ENCODE measurements around the gene SLC1A3.

The SLC1A3 gene

GRCh38 chr5:36651761-36652685 is 45.6 kb downstream of the SLC1A3 start:
- Histone ChIP-seq H3K4me1 (ENCODE audit: insufficient read depth, low read length, poor library complexity, severe bottlenecking) (no peaks in the 10 kb centered on the region), H3F3A (ENCODE audit: low read depth) (no peaks in the 10 kb centered on the region), H4K20me1 (ENCODE audit: insufficient read depth, low read length, poor library complexity, severe bottlenecking) (no peaks in the 10 kb centered on the region), H3K9me3 (ENCODE audit: insufficient read depth, low read depth, low read length) (no peaks in the 10 kb centered on the region), H3K79me2 (ENCODE audit: insufficient read depth, low read length) (no peaks in the 10 kb centered on the region), H2AFZ (ENCODE audit: low read length) (no peak overlapping the region), H3K36me3 (ENCODE audit: insufficient read depth, low read length) (no peaks in the 10 kb centered on the region), H3K4me3 (ENCODE audit: low read length, poor library complexity, severe bottlenecking) (no peak overlapping the region), H3K9me2 (replicated peaks; ENCODE audit: low read depth, low read length) (no peaks in the 10 kb centered on the region), H3K27me3 (ENCODE audit: insufficient read depth, low read length, poor library complexity, severe bottlenecking) (no peaks in the 10 kb centered on the region), H3K9ac (ENCODE audit: low read depth, low read length, poor library complexity, severe bottlenecking) (no peak overlapping the region), H3K4me2 (ENCODE audit: low read depth, low read length, poor library complexity, severe bottlenecking) (no peak overlapping the region)
- TF ChIP-seq, protein P1, sequence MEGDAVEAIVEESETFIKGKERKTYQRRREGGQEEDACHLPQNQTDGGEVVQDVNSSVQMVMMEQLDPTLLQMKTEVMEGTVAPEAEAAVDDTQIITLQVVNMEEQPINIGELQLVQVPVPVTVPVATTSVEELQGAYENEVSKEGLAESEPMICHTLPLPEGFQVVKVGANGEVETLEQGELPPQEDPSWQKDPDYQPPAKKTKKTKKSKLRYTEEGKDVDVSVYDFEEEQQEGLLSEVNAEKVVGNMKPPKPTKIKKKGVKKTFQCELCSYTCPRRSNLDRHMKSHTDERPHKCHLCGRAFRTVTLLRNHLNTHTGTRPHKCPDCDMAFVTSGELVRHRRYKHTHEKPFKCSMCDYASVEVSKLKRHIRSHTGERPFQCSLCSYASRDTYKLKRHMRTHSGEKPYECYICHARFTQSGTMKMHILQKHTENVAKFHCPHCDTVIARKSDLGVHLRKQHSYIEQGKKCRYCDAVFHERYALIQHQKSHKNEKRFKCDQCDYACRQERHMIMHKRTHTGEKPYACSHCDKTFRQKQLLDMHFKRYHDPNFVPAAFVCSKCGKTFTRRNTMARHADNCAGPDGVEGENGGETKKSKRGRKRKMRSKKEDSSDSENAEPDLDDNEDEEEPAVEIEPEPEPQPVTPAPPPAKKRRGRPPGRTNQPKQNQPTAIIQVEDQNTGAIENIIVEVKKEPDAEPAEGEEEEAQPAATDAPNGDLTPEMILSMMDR (conservative IDR thresholded peaks at IDR 0.05; ENCODE audit: low read length) = no peak
- no peak for TF ChIP-seq EZH2phosphoT487 (IDR thresholded peaks at IDR 0.05; ENCODE audit: borderline replicate concordance)

GRCh38 chr5:36653044-36653705 is 46.8 kb downstream of the SLC1A3 start:
- no peaks in the 10 kb centered on the region for H3K9me2 ChIP-seq (replicated peaks; ENCODE audit: low read depth, low read length)
- H3K4me2 ChIP-seq (ENCODE audit: low read depth, low read length, poor library complexity, severe bottlenecking) = no peak overlapping the region
- no peaks in the 10 kb centered on the region for H3K27me3 ChIP-seq (ENCODE audit: insufficient read depth, low read length, poor library complexity, severe bottlenecking)
- H3F3A ChIP-seq (ENCODE audit: low read depth) = no peaks in the 10 kb centered on the region
- peaks cover 9% of the 10 kb centered on the region for H3K4me1 ChIP-seq (ENCODE audit: insufficient read depth, low read length, poor library complexity, severe bottlenecking)
- no peaks in the 10 kb centered on the region for H4K20me1 ChIP-seq (ENCODE audit: insufficient read depth, low read length, poor library complexity, severe bottlenecking)
- H3K4me3 ChIP-seq (ENCODE audit: low read length, poor library complexity, severe bottlenecking) = no peak overlapping the region
- no peaks in the 10 kb centered on the region for H3K79me2 ChIP-seq (ENCODE audit: insufficient read depth, low read length)
- no peak overlapping the region for H3K9ac ChIP-seq (ENCODE audit: low read depth, low read length, poor library complexity, severe bottlenecking)
- H3K36me3 ChIP-seq (ENCODE audit: insufficient read depth, low read length) = no peaks in the 10 kb centered on the region
- no peak overlapping the region for H2AFZ ChIP-seq (ENCODE audit: low read length)
- TF ChIP-seq, protein P1 (conservative IDR thresholded peaks at IDR 0.05; ENCODE audit: low read length) = no peak
- no peak for TF ChIP-seq EZH2phosphoT487 (IDR thresholded peaks at IDR 0.05; ENCODE audit: borderline replicate concordance)
- H3K9me3 ChIP-seq (ENCODE audit: insufficient read depth, low read depth, low read length) = no peaks in the 10 kb centered on the region

DNA sequence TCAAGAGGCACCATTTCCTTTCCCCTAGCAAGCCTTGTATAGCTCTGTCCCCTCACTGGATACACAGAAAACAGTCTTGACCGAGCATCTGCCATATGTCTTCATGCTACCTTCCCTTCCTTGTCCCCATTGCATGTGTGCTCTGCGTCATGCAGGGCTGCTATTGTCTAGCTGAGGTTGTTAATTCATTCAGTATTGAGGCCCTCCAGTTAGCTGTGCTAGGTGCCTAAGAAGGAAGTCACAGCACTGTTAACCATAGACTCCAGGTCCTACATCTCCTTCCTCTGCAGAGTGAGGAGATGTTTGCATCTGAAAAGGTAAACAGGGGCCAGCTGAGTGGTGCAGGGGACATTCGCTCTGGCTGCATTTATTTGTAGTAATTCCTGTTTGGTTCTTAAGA is 48.2 kb downstream of the SLC1A3 start:
- Histone ChIP-seq H3K27me3 (ENCODE audit: insufficient read depth, low read length, poor library complexity, severe bottlenecking) (no peaks in the 10 kb centered on the region), H3K4me2 (ENCODE audit: low read depth, low read length, poor library complexity, severe bottlenecking) (no peak overlapping the region), H3K9me3 (ENCODE audit: insufficient read depth, low read depth, low read length) (no peaks in the 10 kb centered on the region), H2AFZ (ENCODE audit: low read length) (no peak overlapping the region), H3K4me1 (ENCODE audit: insufficient read depth, low read length, poor library complexity, severe bottlenecking) (peaks cover 9% of the 10 kb centered on the region), H4K20me1 (ENCODE audit: insufficient read depth, low read length, poor library complexity, severe bottlenecking) (no peaks in the 10 kb centered on the region), H3K9ac (ENCODE audit: low read depth, low read length, poor library complexity, severe bottlenecking) (no peak overlapping the region), H3K79me2 (ENCODE audit: insufficient read depth, low read length) (no peaks in the 10 kb centered on the region), H3F3A (ENCODE audit: low read depth) (no peaks in the 10 kb centered on the region), H3K4me3 (ENCODE audit: low read length, poor library complexity, severe bottlenecking) (no peak overlapping the region), H3K9me2 (replicated peaks; ENCODE audit: low read depth, low read length) (no peaks in the 10 kb centered on the region), H3K36me3 (ENCODE audit: insufficient read depth, low read length) (no peaks in the 10 kb centered on the region)
- TF ChIP-seq, protein P1 (conservative IDR thresholded peaks at IDR 0.05; ENCODE audit: low read length) = no peak
- TF ChIP-seq EZH2phosphoT487 (IDR thresholded peaks at IDR 0.05; ENCODE audit: borderline replicate concordance) = no peak
